ENCODE measurements around the gene NKTR.

- TF ChIP-seq CTCF (IDR thresholded peaks at IDR 0.05) (no peak), ZFX (IDR thresholded peaks at IDR 0.05; ENCODE audit: borderline replicate concordance) (no peak)
Measured at GRCh38 chr3:42689421-42690014, 89.0 kb downstream of the NKTR start.
